ENCODE measurements around the gene SEBOX. TPM values are rescaled to one million over a fixed set of nuclear protein-coding genes. Genes with fewer than 3 reads are reported as not detected.
A peak's percentile ranks its signal among the peaks of the same experiment; 100 is the strongest.

The SEBOX gene
- total RNA-seq, 1 donor from 2014 or later: not detected

DNA sequence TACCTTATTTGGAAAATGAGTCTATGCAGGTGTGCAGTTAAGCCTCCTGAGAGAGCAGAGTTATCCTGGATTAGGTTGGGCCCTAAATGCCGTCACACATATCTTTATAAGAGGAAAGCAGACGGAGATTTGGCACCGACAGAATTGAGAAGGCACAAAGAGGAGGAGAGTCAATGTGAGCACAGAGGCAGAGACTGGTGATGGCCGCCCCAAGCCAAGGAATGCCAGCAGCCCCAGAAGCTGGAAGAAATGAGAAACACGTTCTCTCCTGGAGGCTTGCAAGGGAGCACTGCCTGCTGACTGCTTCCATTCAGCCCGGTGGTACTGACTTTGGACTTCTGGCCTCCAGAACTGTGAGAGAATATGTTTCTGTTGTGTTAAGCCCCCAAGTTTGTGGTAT is 37.8 kb upstream of the SEBOX start:
- peaks cover 4% of the 10 kb centered on the region for H3K36me3 Mint-ChIP-seq (ENCODE audit: insufficient read depth)
- H3K27me3 Mint-ChIP-seq: no peaks in the 10 kb centered on the region
- TF ChIP-seq, protein P1, sequence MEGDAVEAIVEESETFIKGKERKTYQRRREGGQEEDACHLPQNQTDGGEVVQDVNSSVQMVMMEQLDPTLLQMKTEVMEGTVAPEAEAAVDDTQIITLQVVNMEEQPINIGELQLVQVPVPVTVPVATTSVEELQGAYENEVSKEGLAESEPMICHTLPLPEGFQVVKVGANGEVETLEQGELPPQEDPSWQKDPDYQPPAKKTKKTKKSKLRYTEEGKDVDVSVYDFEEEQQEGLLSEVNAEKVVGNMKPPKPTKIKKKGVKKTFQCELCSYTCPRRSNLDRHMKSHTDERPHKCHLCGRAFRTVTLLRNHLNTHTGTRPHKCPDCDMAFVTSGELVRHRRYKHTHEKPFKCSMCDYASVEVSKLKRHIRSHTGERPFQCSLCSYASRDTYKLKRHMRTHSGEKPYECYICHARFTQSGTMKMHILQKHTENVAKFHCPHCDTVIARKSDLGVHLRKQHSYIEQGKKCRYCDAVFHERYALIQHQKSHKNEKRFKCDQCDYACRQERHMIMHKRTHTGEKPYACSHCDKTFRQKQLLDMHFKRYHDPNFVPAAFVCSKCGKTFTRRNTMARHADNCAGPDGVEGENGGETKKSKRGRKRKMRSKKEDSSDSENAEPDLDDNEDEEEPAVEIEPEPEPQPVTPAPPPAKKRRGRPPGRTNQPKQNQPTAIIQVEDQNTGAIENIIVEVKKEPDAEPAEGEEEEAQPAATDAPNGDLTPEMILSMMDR (IDR thresholded peaks at IDR 0.05; ENCODE audit: unreplicated experiment): no peak
- no peak overlapping the region for H3K27ac Mint-ChIP-seq
- no peaks in the 10 kb centered on the region for H3K9me3 Mint-ChIP-seq (ENCODE audit: low read depth)
- peaks cover 15% of the 10 kb centered on the region for H3K4me1 Mint-ChIP-seq (ENCODE audit: low read depth)
- DNase-seq (ENCODE audit: low spot score, unreplicated experiment): no peak
- no peak overlapping the region for H3K4me3 Mint-ChIP-seq (ENCODE audit: low read depth)

- no peaks in the 10 kb centered on the region for H3K27me3 Mint-ChIP-seq
- H3K9me3 Mint-ChIP-seq (ENCODE audit: low read depth): no peaks in the 10 kb centered on the region
- no peak overlapping the region for H3K4me3 Mint-ChIP-seq (ENCODE audit: low read depth)
- TF ChIP-seq, protein P1 (IDR thresholded peaks at IDR 0.05; ENCODE audit: unreplicated experiment): no peak
- H3K27ac Mint-ChIP-seq: no peak overlapping the region
- DNase-seq (ENCODE audit: low spot score, unreplicated experiment): no peak
- H3K4me1 Mint-ChIP-seq (ENCODE audit: low read depth): peaks cover 11% of the 10 kb centered on the region
- peaks cover 4% of the 10 kb centered on the region for H3K36me3 Mint-ChIP-seq (ENCODE audit: insufficient read depth)
These were observed 37.2 kb upstream of the SEBOX start for GRCh38 chr17:28402224-28402630.

- no peak for DNase-seq (ENCODE audit: low spot score, unreplicated experiment)
- TF ChIP-seq, protein P1 (IDR thresholded peaks at IDR 0.05; ENCODE audit: unreplicated experiment): no peak
- Mint-ChIP-seq H3K36me3 (ENCODE audit: insufficient read depth) (peaks cover 4% of the 10 kb centered on the region), H3K27ac (no peak overlapping the region), H3K27me3 (no peaks in the 10 kb centered on the region), H3K4me3 (ENCODE audit: low read depth) (no peak overlapping the region), H3K4me1 (ENCODE audit: low read depth) (peaks cover 6% of the 10 kb centered on the region), H3K9me3 (ENCODE audit: low read depth) (no peaks in the 10 kb centered on the region)
These were observed 34.8 kb upstream of the SEBOX start for GRCh38 chr17:28399808-28400207.

GRCh38 chr17:28398280-28398981 is 33.4 kb upstream of the SEBOX start:
- no peaks in the 10 kb centered on the region for H3K27me3 Mint-ChIP-seq
- peaks cover 7% of the 10 kb centered on the region for H3K36me3 Mint-ChIP-seq (ENCODE audit: insufficient read depth)
- no peak for DNase-seq (ENCODE audit: low spot score, unreplicated experiment)
- no peaks in the 10 kb centered on the region for H3K9me3 Mint-ChIP-seq (ENCODE audit: low read depth)
- H3K4me3 Mint-ChIP-seq (ENCODE audit: low read depth): no peak overlapping the region
- H3K27ac Mint-ChIP-seq: no peak overlapping the region
- no peaks in the 10 kb centered on the region for H3K4me1 Mint-ChIP-seq (ENCODE audit: low read depth)
- TF ChIP-seq, protein P1 (IDR thresholded peaks at IDR 0.05; ENCODE audit: unreplicated experiment): no peak

- H3K4me3 Mint-ChIP-seq (ENCODE audit: low read depth): no peak overlapping the region
- DNase-seq (ENCODE audit: low spot score, unreplicated experiment): no peak
- H3K9me3 Mint-ChIP-seq (ENCODE audit: low read depth): no peaks in the 10 kb centered on the region
- H3K36me3 Mint-ChIP-seq (ENCODE audit: insufficient read depth): peaks cover 6% of the 10 kb centered on the region
- H3K4me1 Mint-ChIP-seq (ENCODE audit: low read depth): no peaks in the 10 kb centered on the region
- H3K27me3 Mint-ChIP-seq: no peaks in the 10 kb centered on the region
- peak overlapping the region; percentile 88 for H3K27ac Mint-ChIP-seq
- TF ChIP-seq, protein P1 (IDR thresholded peaks at IDR 0.05; ENCODE audit: unreplicated experiment): no peak
These were observed 32.8 kb upstream of the SEBOX start for GRCh38 chr17:28397687-28398279.

Measured in progenitor cell of endocrine pancreas (in vitro differentiated cells).